Measurements from ENCODE around the gene STK24. TPM values are rescaled to one million over a fixed set of nuclear protein-coding genes. Genes with fewer than 3 reads are reported as not detected.

The STK24 gene
- total RNA-seq, 1 donor from 2014 or later, result 92.3 TPM

DNA sequence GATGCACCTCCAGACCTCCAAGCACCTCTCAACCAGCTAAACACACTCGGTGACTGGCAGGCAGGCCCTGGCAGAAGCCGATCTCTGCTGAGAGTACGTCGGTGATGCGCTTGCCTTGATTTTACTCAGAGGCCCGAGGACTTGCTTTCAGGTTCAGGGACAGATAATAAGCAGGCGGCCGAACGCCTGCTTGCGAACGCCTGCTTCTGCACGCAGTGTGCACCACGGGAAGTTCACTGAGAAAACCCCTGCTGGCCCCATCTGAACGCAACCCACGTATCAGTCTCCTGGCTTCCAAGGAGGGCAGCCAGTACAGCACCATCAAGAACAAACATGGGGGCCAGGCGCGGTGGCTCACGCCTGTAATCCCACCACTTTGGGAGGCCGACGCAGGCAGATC is 108.0 kb downstream of the STK24 start:
- no peak overlapping the region for H3K27ac Mint-ChIP-seq (ENCODE audit: unreplicated experiment)
- H3K4me3 Mint-ChIP-seq (ENCODE audit: unreplicated experiment), result peak overlapping the region; percentile 28
- no peaks in the 10 kb centered on the region for H3K9me3 Mint-ChIP-seq (ENCODE audit: unreplicated experiment)
- DNase-seq (ENCODE audit: low spot score), result no peak
- peaks cover 10% of the 10 kb centered on the region for H3K27me3 Mint-ChIP-seq (ENCODE audit: unreplicated experiment)
- H3K4me1 Mint-ChIP-seq (ENCODE audit: unreplicated experiment), result peaks cover 12% of the 10 kb centered on the region
- TF ChIP-seq, protein P1, sequence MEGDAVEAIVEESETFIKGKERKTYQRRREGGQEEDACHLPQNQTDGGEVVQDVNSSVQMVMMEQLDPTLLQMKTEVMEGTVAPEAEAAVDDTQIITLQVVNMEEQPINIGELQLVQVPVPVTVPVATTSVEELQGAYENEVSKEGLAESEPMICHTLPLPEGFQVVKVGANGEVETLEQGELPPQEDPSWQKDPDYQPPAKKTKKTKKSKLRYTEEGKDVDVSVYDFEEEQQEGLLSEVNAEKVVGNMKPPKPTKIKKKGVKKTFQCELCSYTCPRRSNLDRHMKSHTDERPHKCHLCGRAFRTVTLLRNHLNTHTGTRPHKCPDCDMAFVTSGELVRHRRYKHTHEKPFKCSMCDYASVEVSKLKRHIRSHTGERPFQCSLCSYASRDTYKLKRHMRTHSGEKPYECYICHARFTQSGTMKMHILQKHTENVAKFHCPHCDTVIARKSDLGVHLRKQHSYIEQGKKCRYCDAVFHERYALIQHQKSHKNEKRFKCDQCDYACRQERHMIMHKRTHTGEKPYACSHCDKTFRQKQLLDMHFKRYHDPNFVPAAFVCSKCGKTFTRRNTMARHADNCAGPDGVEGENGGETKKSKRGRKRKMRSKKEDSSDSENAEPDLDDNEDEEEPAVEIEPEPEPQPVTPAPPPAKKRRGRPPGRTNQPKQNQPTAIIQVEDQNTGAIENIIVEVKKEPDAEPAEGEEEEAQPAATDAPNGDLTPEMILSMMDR (IDR thresholded peaks at IDR 0.05; ENCODE audit: unreplicated experiment), result no peak
- peaks cover 42% of the 10 kb centered on the region for H3K36me3 Mint-ChIP-seq (ENCODE audit: low read depth, unreplicated experiment)

DNA sequence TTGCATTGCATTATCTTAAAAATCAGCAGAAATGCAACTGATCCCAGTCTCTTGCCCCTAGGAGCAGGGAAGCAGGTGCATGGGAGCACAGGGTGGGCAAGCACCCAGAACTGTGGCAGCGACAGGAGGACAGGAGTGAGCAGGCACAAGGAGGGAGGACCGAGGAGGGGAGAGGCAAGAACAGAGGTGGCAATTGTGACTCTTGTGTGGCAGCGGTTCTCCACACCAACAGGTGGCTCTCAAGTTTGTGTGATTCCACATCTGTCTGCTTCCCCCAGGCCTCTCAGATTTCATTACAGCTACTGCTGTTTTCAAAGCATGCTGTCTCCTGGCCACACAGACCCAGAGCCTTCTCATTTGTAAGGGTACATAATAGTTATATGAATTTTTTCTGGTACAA is 108.5 kb downstream of the STK24 start:
- Mint-ChIP-seq H3K27ac (ENCODE audit: unreplicated experiment) (no peak overlapping the region), H3K4me1 (ENCODE audit: unreplicated experiment) (peaks cover 14% of the 10 kb centered on the region)
- DNase-seq (ENCODE audit: low spot score), result no peak

DNA sequence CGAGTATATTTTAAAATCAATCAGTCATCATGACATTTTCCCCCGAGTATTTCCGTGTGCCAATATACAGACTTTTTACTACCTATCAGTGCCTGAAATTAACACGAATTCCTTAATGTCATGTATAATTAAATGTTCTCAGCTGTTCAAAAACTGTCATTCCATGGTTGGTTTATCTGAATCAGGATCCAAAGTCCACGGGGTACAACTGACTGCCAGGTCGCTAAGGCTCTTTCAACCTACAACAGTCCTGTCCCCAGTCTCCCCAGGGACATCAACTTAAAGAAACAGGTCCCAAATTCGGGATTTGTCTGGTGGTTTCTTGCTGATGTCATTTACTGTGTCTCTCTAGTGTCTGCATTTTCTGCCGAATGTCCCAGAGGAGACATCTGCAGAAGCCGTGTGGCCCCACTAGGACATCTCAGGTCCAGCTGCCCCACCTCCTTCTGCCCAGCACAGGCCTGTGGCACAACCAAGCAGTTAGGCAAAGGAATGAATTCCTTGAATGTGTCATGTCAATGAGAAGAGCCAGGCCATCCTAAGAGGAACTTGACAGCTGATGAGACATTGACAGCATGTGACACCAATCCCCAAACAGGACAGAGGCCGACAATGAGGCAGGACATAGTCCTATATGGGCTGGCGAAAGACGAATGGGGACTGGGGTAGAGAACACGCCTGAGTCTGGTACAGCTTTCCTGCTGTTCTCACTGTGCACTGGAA is 109.5 kb downstream of the STK24 start:
- Mint-ChIP-seq H3K36me3 (ENCODE audit: low read depth, unreplicated experiment) (peaks cover 42% of the 10 kb centered on the region), H3K27ac (ENCODE audit: unreplicated experiment) (no peak overlapping the region)
- TF ChIP-seq, protein P1 (IDR thresholded peaks at IDR 0.05; ENCODE audit: unreplicated experiment), result no peak

More for the DNA sequence above, 108.5 kb downstream of the STK24 start:
- Mint-ChIP-seq H3K27me3 (ENCODE audit: unreplicated experiment) (peaks cover 10% of the 10 kb centered on the region), H3K36me3 (ENCODE audit: low read depth, unreplicated experiment) (peaks cover 42% of the 10 kb centered on the region), H3K4me3 (ENCODE audit: unreplicated experiment) (no peak overlapping the region), H3K9me3 (ENCODE audit: unreplicated experiment) (no peaks in the 10 kb centered on the region)
- TF ChIP-seq, protein P1 (IDR thresholded peaks at IDR 0.05; ENCODE audit: unreplicated experiment), result no peak

DNA sequence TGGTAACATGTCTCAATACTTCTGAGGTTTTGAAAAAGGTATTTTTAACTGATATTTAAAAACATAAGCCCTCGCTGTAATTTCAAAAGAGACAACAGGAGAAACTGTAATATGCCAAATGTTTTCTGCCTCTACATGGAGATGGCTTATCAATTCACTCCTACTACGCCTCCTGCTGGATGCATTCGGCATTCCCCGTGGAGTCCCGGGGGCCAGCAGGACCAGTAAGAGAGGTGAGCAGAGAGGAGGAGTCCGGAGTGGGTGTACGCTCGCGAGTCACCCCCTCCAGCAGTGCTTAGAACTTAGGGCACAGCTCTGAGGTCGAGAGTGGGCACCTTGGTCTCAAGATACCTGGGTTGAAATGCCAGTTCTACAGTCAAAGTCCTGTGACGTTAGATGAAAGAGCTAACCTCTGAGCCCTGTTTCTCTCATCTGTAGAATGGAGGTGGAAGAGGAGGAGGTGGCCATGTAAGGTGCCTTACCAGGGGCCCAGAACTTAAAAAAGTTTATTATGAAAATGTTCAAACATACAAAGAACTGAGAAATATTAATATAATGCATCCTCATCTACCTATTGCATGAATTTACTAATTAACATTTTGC is 110.2 kb downstream of the STK24 start:
- H3K4me3 Mint-ChIP-seq (ENCODE audit: unreplicated experiment), result no peak overlapping the region
- peaks cover 12% of the 10 kb centered on the region for H3K27me3 Mint-ChIP-seq (ENCODE audit: unreplicated experiment)
- H3K9me3 Mint-ChIP-seq (ENCODE audit: unreplicated experiment), result no peaks in the 10 kb centered on the region

More for the DNA sequence above, 109.5 kb downstream of the STK24 start:
- DNase-seq (ENCODE audit: low spot score), result no peak
- peaks cover 23% of the 10 kb centered on the region for H3K4me1 Mint-ChIP-seq (ENCODE audit: unreplicated experiment)
- H3K9me3 Mint-ChIP-seq (ENCODE audit: unreplicated experiment), result no peaks in the 10 kb centered on the region
- no peak overlapping the region for H3K4me3 Mint-ChIP-seq (ENCODE audit: unreplicated experiment)
- peaks cover 10% of the 10 kb centered on the region for H3K27me3 Mint-ChIP-seq (ENCODE audit: unreplicated experiment)

More for the DNA sequence above, 110.2 kb downstream of the STK24 start:
- no peak overlapping the region for H3K27ac Mint-ChIP-seq (ENCODE audit: unreplicated experiment)
- TF ChIP-seq, protein P1 (IDR thresholded peaks at IDR 0.05; ENCODE audit: unreplicated experiment), result peak; percentile 80
- DNase-seq (ENCODE audit: low spot score), result peak; percentile 83
- peaks cover 36% of the 10 kb centered on the region for H3K36me3 Mint-ChIP-seq (ENCODE audit: low read depth, unreplicated experiment)
- peaks cover 23% of the 10 kb centered on the region for H3K4me1 Mint-ChIP-seq (ENCODE audit: unreplicated experiment)

All from endothelial cell (in vitro differentiated cells).